HG03521 (cell line): Measurements from ENCODE around the gene ZNF205.
A peak's percentile ranks its signal among the peaks of the same experiment; 100 is the strongest.

Experiments used
- ATAC-seq: cut with Tn5 transposase; IDR thresholded peaks from one replicate; pipeline ENCODE4 v1.9.1; 2021; ENCODE audit warnings: mild to moderate bottlenecking, moderate library complexity; ENCODE audit not compliant: unreplicated experiment

The ZNF205 gene

GRCh38 chr16:3101018-3101840 is 11.2 kb upstream of the ZNF205 start:
- ATAC-seq = no peak

GRCh38 chr16:3101841-3102470 is 10.4 kb upstream of the ZNF205 start:
- ATAC-seq = no peak

GRCh38 chr16:3106205-3106928 is 6.0 kb upstream of the ZNF205 start:
- ATAC-seq = peak; percentile 79

- ATAC-seq = no peak
Observed at GRCh38 chr16:3112881-3113574, 642 bp downstream of the ZNF205 start.

- ATAC-seq = no peak
Observed at GRCh38 chr16:3113765-3114479, 1.5 kb downstream of the ZNF205 start.

GRCh38 chr16:3115003-3115402 is 2.6 kb downstream of the ZNF205 start:
- ATAC-seq = no peak

GRCh38 chr16:3115561-3115960 is 3.2 kb downstream of the ZNF205 start:
- ATAC-seq = no peak

GRCh38 chr16:3118204-3118790 is 5.9 kb downstream of the ZNF205 start:
- ATAC-seq = no peak

GRCh38 chr16:3118846-3119245 is 6.5 kb downstream of the ZNF205 start:
- no peak for ATAC-seq

- no peak for ATAC-seq
Observed at GRCh38 chr16:3119286-3119685, 6.9 kb downstream of the ZNF205 start.

GRCh38 chr16:3119701-3120408 is 7.5 kb downstream of the ZNF205 start:
- no peak for ATAC-seq

GRCh38 chr16:3120435-3120834 is 8.0 kb downstream of the ZNF205 start:
- ATAC-seq = no peak

- no peak for ATAC-seq
Observed at GRCh38 chr16:3121851-3122467, 9.6 kb downstream of the ZNF205 start.

- no peak for ATAC-seq
Observed at GRCh38 chr16:3122926-3123570, 10.7 kb downstream of the ZNF205 start.

- peak; percentile 88 for ATAC-seq
Observed at GRCh38 chr16:3123986-3124886, 11.8 kb downstream of the ZNF205 start.

- ATAC-seq = no peak
Observed at GRCh38 chr16:3127745-3128144, 15.4 kb downstream of the ZNF205 start.
